ENCODE measurements around the gene MMP7. TPM values are rescaled to one million over a fixed set of nuclear protein-coding genes. Genes with fewer than 3 reads are reported as not detected.

Gene MMP7
- total and polyA plus RNA-seq, 2 experiments from 2014 or later = not detected

- ATAC-seq (no peak), DNase-seq (ENCODE audit: low spot score) (no peak)
- H4K20me1 ChIP-seq (replicated peaks; ENCODE audit: insufficient read depth) = no peaks in the 10 kb centered on the region
- peak overlapping the region; percentile 12; the same call in 1 of the 2 replicates for H3K4me2 ChIP-seq
- no peak overlapping the region; the same call in 2 of the 3 replicates for H3K4me3 Mint-ChIP-seq
- peaks cover 11% of the 10 kb centered on the region; the same call in 2 of the 3 replicates for H3K9me3 Mint-ChIP-seq
- H3K9me2 ChIP-seq (ENCODE audit: insufficient read depth) = no peaks in the 10 kb centered on the region
- H3K4me1 ChIP-seq (ENCODE audit: insufficient read depth) = peaks cover 13% of the 10 kb centered on the region
- TF ChIP-seq, protein P1, sequence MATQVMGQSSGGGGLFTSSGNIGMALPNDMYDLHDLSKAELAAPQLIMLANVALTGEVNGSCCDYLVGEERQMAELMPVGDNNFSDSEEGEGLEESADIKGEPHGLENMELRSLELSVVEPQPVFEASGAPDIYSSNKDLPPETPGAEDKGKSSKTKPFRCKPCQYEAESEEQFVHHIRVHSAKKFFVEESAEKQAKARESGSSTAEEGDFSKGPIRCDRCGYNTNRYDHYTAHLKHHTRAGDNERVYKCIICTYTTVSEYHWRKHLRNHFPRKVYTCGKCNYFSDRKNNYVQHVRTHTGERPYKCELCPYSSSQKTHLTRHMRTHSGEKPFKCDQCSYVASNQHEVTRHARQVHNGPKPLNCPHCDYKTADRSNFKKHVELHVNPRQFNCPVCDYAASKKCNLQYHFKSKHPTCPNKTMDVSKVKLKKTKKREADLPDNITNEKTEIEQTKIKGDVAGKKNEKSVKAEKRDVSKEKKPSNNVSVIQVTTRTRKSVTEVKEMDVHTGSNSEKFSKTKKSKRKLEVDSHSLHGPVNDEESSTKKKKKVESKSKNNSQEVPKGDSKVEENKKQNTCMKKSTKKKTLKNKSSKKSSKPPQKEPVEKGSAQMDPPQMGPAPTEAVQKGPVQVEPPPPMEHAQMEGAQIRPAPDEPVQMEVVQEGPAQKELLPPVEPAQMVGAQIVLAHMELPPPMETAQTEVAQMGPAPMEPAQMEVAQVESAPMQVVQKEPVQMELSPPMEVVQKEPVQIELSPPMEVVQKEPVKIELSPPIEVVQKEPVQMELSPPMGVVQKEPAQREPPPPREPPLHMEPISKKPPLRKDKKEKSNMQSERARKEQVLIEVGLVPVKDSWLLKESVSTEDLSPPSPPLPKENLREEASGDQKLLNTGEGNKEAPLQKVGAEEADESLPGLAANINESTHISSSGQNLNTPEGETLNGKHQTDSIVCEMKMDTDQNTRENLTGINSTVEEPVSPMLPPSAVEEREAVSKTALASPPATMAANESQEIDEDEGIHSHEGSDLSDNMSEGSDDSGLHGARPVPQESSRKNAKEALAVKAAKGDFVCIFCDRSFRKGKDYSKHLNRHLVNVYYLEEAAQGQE (IDR thresholded peaks at IDR 0.05; ENCODE audit: unreplicated experiment) = no peak
- TF ChIP-seq NANOG (IDR thresholded peaks at IDR 0.05; ENCODE audit: borderline replicate concordance) (0 out of 2 replicates have a peak, but pooled peaks have one; percentile 11), ZNF462 (CRISPR knock-in tag; IDR thresholded peaks at IDR 0.05) (no peak), ETS1 (IDR thresholded peaks at IDR 0.05) (no peak)
- H3K36me3 Mint-ChIP-seq (ENCODE audit: low read depth) = peaks cover 13% of the 10 kb centered on the region; the same call in 2 of the 3 replicates
- H2AFZ ChIP-seq = no peak overlapping the region
- no peaks in the 10 kb centered on the region for H3F3A ChIP-seq (replicated peaks; ENCODE audit: low read depth)
- peaks cover 24% of the 10 kb centered on the region for H3K4me1 Mint-ChIP-seq
- H3K36me3 ChIP-seq (ENCODE audit: insufficient read depth) = no peaks in the 10 kb centered on the region
- H3K27ac ChIP-seq (ENCODE audit: low read depth) = no peak overlapping the region
- no peaks in the 10 kb centered on the region for H3K79me2 ChIP-seq (replicated peaks; ENCODE audit: insufficient read depth)
- H3K27me3 Mint-ChIP-seq (ENCODE audit: insufficient read depth, low read depth, poor library complexity) = peaks cover 5% of the 10 kb centered on the region
- H3K4me3 ChIP-seq = no peak overlapping the region
- H3K27ac Mint-ChIP-seq = peak overlapping the region; percentile 42; the same call in 1 of the 2 replicates
- no peaks in the 10 kb centered on the region for H3K27me3 ChIP-seq (ENCODE audit: insufficient read depth)
Observed at GRCh38 chr11:102559839-102560238, 29.3 kb upstream of the MMP7 start.

All from GM23338 (cell line).